Thoracic aorta (tissue), 2 donors: Measurements from ENCODE around the gene CAPN8. TPM values are rescaled to one million over a fixed set of nuclear protein-coding genes. Genes with fewer than 3 reads are reported as not detected.

Experiments
- ATAC-seq: fragments of 150-250 bp; one replicate; pipeline ENCODE4 v1.8.0; 2017; ENCODE audit warnings: low read depth; ENCODE audit not compliant: insufficient number of reproducible peaks, low FRiP score
- DNase-seq: peaks from one replicate; pipeline ENCODE4 v3.0.0-alpha.2; 2020; ENCODE audit warnings: low spot score
- H3K27ac ChIP-seq, 2 donors: fragments of 200-600 bp; sonication (generic); 1 replicate in 1 of 2; 2 replicates in 1 of 2; pipeline ENCODE4 v1.5.1; 2016; ENCODE audit warnings: mild to moderate bottlenecking in 2 of 2, moderate library complexity in 2 of 2
- H3K27me3 ChIP-seq: fragments of 200-600 bp; sonication (generic); replicated peaks from 2 replicates; pipeline ENCODE4 v1.6.0; 2016; ENCODE audit warnings: mild to moderate bottlenecking; ENCODE audit not compliant: insufficient read depth
- H3K36me3 ChIP-seq: fragments of 200-600 bp; sonication (generic); one replicate; pipeline ENCODE4 v1.5.1; 2016
- H3K4me1 ChIP-seq, 2 donors: fragments of 200-600 bp; sonication (generic); 1 replicate in 1 of 2; 2 replicates in 1 of 2; pipeline versions ENCODE4 v1.5.1 to v1.6.0; 2016; ENCODE audit warnings: low read depth in 2 of 2, mild to moderate bottlenecking in 1 of 2; ENCODE audit not compliant: control insufficient read depth in 1 of 2
- H3K4me3 ChIP-seq: fragments of 200-600 bp; sonication (generic); 2 replicates; pipeline ENCODE4 v1.5.1; 2016; ENCODE audit warnings: mild to moderate bottlenecking
- H3K9me3 ChIP-seq: fragments of 200-600 bp; sonication (generic); 2 replicates; pipeline ENCODE4 v1.5.1; 2016
- total RNA-seq, 2 donors: library from RNA; depleted of rRNA; stranded (reverse); fragments of >200 nt; gene quantifications; one replicate each; pipeline versions ENCODE4 v1.1.0 to v1.2.3, GENCODE V29; 2016
- TF ChIP-seq, protein P1 (sequence below): fragments of 200-600 bp; sonication (generic); IDR thresholded peaks from one replicate; pipeline ENCODE4 v1.5.1; 2019; ENCODE audit warnings: antibody characterized with exemption

CAPN8 gene
- total RNA-seq, 2 donors from 2014 or later, result 17.5 TPM; not detected in 1

DNA sequence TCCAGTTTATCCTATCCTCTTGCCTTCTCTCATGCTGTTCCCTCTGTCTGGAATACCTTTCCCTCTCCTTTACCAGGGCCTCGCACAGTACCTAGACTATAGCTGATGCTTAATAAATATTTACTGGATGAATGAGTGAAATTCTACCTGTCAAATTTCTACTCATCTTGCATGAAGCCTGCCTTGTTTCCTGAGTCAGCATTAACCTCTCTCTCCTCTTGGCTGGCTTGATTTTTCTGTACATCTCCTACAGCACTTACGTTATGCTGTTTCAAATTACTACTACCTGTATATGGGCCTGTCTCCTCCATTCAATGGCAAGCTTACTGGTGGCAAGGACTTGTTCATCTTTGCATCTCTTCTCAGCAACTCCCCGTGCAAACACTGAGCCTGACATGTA lies 130.8 kb downstream of the CAPN8 start:
- no peak overlapping the region for H3K27ac ChIP-seq
- no peak overlapping the region for H3K4me3 ChIP-seq
- DNase-seq (no peak), ATAC-seq (no peak)
- no peaks in the 10 kb centered on the region for H3K36me3 ChIP-seq
- H3K9me3 ChIP-seq, result no peaks in the 10 kb centered on the region
- H3K27me3 ChIP-seq, result no peaks in the 10 kb centered on the region
- TF ChIP-seq, protein P1, sequence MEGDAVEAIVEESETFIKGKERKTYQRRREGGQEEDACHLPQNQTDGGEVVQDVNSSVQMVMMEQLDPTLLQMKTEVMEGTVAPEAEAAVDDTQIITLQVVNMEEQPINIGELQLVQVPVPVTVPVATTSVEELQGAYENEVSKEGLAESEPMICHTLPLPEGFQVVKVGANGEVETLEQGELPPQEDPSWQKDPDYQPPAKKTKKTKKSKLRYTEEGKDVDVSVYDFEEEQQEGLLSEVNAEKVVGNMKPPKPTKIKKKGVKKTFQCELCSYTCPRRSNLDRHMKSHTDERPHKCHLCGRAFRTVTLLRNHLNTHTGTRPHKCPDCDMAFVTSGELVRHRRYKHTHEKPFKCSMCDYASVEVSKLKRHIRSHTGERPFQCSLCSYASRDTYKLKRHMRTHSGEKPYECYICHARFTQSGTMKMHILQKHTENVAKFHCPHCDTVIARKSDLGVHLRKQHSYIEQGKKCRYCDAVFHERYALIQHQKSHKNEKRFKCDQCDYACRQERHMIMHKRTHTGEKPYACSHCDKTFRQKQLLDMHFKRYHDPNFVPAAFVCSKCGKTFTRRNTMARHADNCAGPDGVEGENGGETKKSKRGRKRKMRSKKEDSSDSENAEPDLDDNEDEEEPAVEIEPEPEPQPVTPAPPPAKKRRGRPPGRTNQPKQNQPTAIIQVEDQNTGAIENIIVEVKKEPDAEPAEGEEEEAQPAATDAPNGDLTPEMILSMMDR, result no peak
- H3K4me1 ChIP-seq, result no peaks in the 10 kb centered on the region

DNA sequence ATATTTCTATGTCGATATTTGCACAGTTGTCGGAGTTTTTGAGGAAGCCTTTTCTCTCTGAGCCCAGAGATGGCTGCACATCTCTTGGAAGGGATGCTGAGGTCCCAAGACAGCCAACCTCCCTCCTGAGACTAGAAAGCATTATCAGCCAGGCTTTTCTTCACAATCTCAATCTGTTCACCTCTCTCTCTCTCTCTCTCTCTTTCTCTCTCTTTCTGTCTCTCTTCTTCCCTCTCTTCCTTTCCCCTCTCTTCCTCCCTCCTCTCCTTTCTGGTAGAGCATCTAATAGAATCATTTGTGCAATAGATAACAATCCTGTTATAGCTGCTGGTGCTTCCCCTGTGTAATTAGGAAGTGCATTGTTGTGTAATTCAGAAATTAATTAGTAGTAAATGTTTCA lies 131.8 kb downstream of the CAPN8 start:
- Histone ChIP-seq H3K4me1 (no peaks in the 10 kb centered on the region), H3K9me3 (no peaks in the 10 kb centered on the region), H3K4me3 (no peak overlapping the region), H3K27ac (no peak overlapping the region), H3K27me3 (no peaks in the 10 kb centered on the region), H3K36me3 (no peaks in the 10 kb centered on the region)
- TF ChIP-seq, protein P1, result no peak
- DNase-seq (no peak), ATAC-seq (no peak)

DNA sequence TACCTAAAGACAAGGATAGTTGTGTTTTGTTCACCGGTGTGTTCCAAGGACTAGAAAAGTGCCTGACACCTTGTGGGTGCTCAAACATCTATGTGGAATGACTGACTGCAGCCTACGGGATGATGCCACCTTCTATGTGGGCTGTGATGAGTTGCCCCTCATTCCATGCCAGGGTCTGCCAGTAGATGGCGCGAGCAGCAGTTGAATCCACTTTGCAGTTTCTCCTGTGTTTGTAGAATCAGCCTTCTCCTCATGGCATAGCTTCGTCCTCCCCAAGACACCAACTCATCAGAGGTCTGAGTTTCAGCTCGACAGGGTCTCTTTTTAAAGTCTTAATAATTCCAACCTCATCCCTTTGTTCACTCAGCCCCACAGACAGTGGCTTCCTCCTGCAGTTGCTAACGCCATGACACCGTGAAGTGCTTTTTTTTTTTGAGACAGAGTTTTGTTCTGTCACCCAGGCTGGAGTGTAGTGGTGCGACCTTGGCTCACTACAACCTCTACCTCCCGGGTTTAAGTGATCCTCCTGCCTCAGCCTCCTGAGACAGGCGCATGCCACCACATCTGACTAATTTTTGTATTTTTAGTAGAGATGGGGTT lies 133.7 kb downstream of the CAPN8 start:
- no peaks in the 10 kb centered on the region for H3K9me3 ChIP-seq
- H3K4me1 ChIP-seq, result no peaks in the 10 kb centered on the region
- no peaks in the 10 kb centered on the region for H3K27me3 ChIP-seq
- no peak for ATAC-seq
- no peak for DNase-seq
- H3K27ac ChIP-seq, result no peak overlapping the region
- TF ChIP-seq, protein P1, result no peak
- no peak overlapping the region for H3K4me3 ChIP-seq
- H3K36me3 ChIP-seq, result no peaks in the 10 kb centered on the region

DNA sequence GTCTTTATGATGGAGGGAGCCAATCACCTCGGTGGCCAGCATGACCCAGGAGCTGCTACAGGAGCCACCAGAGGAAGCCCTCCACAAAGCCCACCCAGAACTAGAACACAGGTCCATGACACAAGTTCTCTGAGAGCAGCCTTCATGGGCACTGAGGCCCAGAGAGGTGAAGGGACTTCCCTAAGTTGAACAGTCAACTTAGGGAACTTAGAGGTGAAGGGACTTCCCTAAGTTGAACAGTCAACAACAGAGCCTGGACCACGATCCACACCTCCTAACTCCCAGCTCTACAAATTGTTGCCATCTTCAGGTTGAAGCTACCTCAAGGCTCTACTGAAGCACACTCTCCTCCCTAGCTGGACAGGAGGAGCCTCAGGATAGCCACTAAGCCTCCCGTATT lies 139.5 kb downstream of the CAPN8 start:
- H3K4me1 ChIP-seq, result no peaks in the 10 kb centered on the region
- ATAC-seq, result no peak
- no peak overlapping the region for H3K27ac ChIP-seq
- DNase-seq, result no peak
- no peaks in the 10 kb centered on the region for H3K27me3 ChIP-seq
- no peaks in the 10 kb centered on the region for H3K36me3 ChIP-seq
- no peak overlapping the region for H3K4me3 ChIP-seq
- TF ChIP-seq, protein P1, result no peak
- H3K9me3 ChIP-seq, result no peaks in the 10 kb centered on the region

DNA sequence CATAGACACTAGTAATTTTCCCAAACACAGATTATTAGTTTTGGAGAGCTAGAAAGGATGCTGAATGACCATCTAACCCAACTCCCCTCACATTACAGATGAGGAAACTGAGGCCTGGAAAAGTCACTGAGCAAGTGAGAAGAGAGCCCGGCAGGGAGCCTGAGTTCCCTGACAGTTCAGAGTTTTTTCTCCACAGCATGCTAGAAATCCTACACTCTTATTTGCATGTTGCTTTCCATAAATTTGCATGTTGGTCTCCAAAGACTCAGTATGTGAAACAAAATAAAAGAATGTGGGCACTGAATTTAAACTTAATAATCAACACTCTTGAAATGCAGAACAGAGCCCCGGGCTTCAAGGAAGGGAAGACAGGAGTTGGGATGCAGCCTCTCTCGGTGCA lies 140.0 kb downstream of the CAPN8 start:
- H3K36me3 ChIP-seq, result no peaks in the 10 kb centered on the region
- H3K4me3 ChIP-seq, result no peak overlapping the region
- no peak for ATAC-seq
- no peak for DNase-seq
- H3K9me3 ChIP-seq, result no peaks in the 10 kb centered on the region
- no peaks in the 10 kb centered on the region for H3K4me1 ChIP-seq
- H3K27me3 ChIP-seq, result no peaks in the 10 kb centered on the region
- TF ChIP-seq, protein P1, result no peak
- no peak overlapping the region for H3K27ac ChIP-seq
